ENCODE results near the gene ATL3. TPM values are rescaled to one million over a fixed set of nuclear protein-coding genes. Genes with fewer than 3 reads are reported as not detected.
A peak's percentile ranks its signal among the peaks of the same experiment; 100 is the strongest.

Gene ATL3
- total RNA-seq, 1 donor from 2014 or later: 96.9 TPM

DNA sequence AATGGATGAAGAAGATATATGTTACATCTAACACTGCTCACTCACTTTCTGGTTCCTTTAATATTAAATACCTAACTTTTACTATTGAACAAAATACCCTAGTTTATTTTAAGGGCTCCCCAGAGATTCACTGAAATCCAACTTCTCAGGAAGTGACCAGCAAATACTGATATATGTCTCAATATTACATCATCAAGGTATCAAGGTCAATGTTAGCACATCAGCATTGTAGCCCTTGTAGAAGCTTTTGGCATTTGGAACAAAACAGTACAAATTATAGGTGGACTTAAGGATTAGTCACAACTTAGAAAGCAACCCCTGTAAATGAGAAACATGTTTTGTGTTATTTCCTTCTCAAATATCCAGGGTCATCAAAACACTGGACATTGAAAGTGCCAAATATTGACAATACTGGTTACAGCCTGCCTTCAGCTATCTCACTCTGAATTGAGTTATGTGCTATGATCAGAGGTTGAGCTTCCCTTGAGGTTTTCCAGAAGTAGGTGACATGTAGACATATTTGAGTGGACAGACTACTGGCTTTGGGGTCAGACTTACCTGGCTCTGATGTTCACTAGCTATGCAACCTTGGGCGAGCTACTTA, 1.9 kb upstream of the ATL3 start:
- peaks cover 2% of the 10 kb centered on the region for H3K36me3 Mint-ChIP-seq (ENCODE audit: unreplicated experiment)
- no peak for DNase-seq (ENCODE audit: extremely low spot score, unreplicated experiment)
- peak overlapping the region; percentile 36 for H3K4me3 Mint-ChIP-seq (ENCODE audit: unreplicated experiment)
- no peaks in the 10 kb centered on the region for H3K9me3 Mint-ChIP-seq (ENCODE audit: unreplicated experiment)
- TF ChIP-seq, protein P1, sequence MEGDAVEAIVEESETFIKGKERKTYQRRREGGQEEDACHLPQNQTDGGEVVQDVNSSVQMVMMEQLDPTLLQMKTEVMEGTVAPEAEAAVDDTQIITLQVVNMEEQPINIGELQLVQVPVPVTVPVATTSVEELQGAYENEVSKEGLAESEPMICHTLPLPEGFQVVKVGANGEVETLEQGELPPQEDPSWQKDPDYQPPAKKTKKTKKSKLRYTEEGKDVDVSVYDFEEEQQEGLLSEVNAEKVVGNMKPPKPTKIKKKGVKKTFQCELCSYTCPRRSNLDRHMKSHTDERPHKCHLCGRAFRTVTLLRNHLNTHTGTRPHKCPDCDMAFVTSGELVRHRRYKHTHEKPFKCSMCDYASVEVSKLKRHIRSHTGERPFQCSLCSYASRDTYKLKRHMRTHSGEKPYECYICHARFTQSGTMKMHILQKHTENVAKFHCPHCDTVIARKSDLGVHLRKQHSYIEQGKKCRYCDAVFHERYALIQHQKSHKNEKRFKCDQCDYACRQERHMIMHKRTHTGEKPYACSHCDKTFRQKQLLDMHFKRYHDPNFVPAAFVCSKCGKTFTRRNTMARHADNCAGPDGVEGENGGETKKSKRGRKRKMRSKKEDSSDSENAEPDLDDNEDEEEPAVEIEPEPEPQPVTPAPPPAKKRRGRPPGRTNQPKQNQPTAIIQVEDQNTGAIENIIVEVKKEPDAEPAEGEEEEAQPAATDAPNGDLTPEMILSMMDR (IDR thresholded peaks at IDR 0.05): no peak
- peaks cover 27% of the 10 kb centered on the region for H3K4me1 Mint-ChIP-seq (ENCODE audit: unreplicated experiment)
- no peaks in the 10 kb centered on the region for H3K27me3 Mint-ChIP-seq (ENCODE audit: unreplicated experiment)
- peak overlapping the region; percentile 53 for H3K27ac Mint-ChIP-seq (ENCODE audit: unreplicated experiment)

DNA sequence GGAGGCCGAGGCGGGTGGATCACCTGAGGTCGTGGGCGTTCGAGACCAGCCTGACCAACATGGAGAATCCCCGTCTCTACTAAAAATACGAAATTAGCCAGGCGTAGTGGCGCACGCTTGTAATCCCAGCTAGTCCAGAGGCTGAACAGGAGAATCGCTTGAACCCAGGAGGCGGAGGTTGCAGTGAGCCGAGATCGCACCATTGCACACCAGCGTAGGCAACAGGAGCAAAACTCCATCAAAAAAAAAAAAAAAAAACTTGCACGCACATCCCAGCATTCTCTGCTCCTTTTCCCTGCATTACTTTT, 934 bp upstream of the ATL3 start:
- DNase-seq (ENCODE audit: extremely low spot score, unreplicated experiment): no peak
- no peaks in the 10 kb centered on the region for H3K9me3 Mint-ChIP-seq (ENCODE audit: unreplicated experiment)
- no peak overlapping the region for H3K27ac Mint-ChIP-seq (ENCODE audit: unreplicated experiment)
- TF ChIP-seq, protein P1 (IDR thresholded peaks at IDR 0.05): no peak
- no peak overlapping the region for H3K4me3 Mint-ChIP-seq (ENCODE audit: unreplicated experiment)
- no peaks in the 10 kb centered on the region for H3K27me3 Mint-ChIP-seq (ENCODE audit: unreplicated experiment)
- H3K4me1 Mint-ChIP-seq (ENCODE audit: unreplicated experiment): peaks cover 34% of the 10 kb centered on the region
- H3K36me3 Mint-ChIP-seq (ENCODE audit: unreplicated experiment): peaks cover 2% of the 10 kb centered on the region

DNA sequence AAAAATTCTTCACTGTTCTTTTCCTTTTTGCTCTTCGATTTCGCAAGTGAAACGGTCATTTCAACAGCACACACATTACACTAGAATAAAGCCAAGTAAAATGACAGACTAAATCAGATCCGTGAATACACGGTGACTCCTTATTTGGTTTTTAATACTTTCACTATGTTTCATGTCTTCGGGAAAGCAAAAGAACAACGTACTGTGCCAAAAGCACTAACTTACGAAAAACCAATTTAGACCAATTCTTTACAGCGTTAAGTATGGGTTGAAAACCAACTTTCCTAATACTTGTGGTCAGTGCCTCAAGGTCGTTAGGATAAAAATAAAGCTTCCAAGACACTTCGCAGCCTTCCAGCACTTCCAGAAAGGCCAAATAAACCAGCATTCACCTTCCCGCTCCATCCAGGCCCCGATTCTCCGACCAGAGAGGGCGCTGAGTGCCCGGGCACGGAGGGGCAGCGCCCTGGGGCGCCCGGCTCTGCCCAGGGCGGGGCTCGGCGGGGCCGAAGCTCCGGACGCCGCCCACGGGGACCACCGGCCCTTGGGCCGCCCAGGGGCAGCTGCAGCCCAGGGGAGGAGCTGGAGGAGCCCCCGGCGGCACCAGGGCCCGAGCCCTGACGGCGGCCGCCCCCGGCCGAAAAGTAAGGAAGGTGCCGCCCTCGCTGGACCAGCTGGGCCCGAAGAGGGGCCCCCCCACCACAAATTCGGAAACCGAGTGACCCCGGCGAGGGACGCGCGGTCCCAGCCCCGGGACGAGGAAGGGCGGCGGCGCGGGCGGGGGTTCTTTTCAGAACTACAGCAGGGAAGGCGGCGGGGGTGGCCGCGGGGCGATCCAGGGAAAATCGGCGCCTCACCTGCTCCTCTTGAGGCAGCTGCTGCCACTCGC, 499 bp downstream of the ATL3 start:
- peak overlapping the region; percentile 79 for H3K4me3 Mint-ChIP-seq (ENCODE audit: unreplicated experiment)
- peaks cover 43% of the 10 kb centered on the region for H3K4me1 Mint-ChIP-seq (ENCODE audit: unreplicated experiment)
- TF ChIP-seq, protein P1 (IDR thresholded peaks at IDR 0.05): peak; percentile 62
- H3K9me3 Mint-ChIP-seq (ENCODE audit: unreplicated experiment): no peaks in the 10 kb centered on the region
- H3K36me3 Mint-ChIP-seq (ENCODE audit: unreplicated experiment): peaks cover 2% of the 10 kb centered on the region
- no peaks in the 10 kb centered on the region for H3K27me3 Mint-ChIP-seq (ENCODE audit: unreplicated experiment)
- DNase-seq (ENCODE audit: extremely low spot score, unreplicated experiment): peak; percentile 89
- peak overlapping the region; percentile 93 for H3K27ac Mint-ChIP-seq (ENCODE audit: unreplicated experiment)

DNA sequence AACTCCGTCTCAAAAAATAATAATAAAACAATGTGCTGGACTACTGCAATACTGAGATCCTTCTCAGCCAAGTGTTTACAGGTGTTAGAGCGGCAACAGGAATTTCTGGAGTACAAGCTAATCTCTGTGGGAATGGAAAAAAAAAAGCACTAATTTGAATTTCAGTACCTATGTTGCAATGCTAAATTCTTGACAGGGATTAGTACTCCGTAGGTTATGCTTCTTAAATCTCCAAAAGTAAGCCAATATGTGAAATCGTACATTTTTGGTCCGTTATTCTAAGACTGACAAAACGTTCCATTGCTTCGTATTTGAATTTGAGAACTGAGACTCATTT, 1.1 kb downstream of the ATL3 start:
- Mint-ChIP-seq H3K9me3 (ENCODE audit: unreplicated experiment) (no peaks in the 10 kb centered on the region), H3K27ac (ENCODE audit: unreplicated experiment) (peak overlapping the region; percentile 93), H3K36me3 (ENCODE audit: unreplicated experiment) (peaks cover 2% of the 10 kb centered on the region), H3K4me1 (ENCODE audit: unreplicated experiment) (peaks cover 46% of the 10 kb centered on the region), H3K4me3 (ENCODE audit: unreplicated experiment) (peak overlapping the region; percentile 79), H3K27me3 (ENCODE audit: unreplicated experiment) (no peaks in the 10 kb centered on the region)
- TF ChIP-seq, protein P1 (IDR thresholded peaks at IDR 0.05): no peak
- DNase-seq (ENCODE audit: extremely low spot score, unreplicated experiment): no peak

DNA sequence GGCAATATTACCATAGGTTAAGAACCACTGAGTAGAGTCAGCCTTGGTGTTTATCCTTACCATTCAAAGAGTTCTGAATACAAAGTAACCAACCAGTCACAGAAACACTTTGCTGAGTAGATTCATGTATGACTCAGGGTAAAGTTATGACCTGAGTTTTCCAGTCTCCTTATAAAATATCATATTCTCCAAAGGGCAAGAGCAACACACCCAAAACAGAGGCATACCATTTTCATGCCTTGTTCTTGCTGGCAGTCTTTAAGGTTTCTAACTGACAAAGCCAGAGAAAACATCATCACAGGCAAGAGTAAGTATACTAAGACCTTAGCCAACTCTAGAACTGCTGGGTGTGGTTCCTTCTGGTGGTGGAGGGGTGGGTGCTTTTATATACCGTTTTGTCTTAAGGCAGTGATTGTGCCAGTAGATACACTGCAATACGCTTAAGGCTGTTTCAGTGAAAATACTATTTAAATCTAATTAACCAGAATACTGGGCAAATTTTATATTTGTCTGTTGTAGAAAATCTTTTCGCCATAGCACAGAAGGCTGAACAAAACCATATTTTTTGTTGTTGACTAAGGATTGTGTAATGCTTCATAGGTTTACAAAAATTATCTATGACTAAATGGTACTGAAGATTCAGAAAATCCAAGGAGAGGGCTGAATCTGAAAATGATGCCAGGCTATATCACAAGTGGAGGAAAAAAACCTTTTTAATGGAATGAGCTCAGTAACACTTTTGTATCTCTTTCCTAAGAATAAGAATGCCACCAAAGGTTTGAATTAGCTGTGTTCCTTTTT, 3.0 kb downstream of the ATL3 start:
- peak overlapping the region; percentile 23 for H3K4me3 Mint-ChIP-seq (ENCODE audit: unreplicated experiment)
- H3K27ac Mint-ChIP-seq (ENCODE audit: unreplicated experiment): peak overlapping the region; percentile 93
- TF ChIP-seq, protein P1 (IDR thresholded peaks at IDR 0.05): no peak

More for the DNA sequence above, 3.0 kb downstream of the ATL3 start:
- Mint-ChIP-seq H3K27me3 (ENCODE audit: unreplicated experiment) (no peaks in the 10 kb centered on the region), H3K9me3 (ENCODE audit: unreplicated experiment) (no peaks in the 10 kb centered on the region), H3K36me3 (ENCODE audit: unreplicated experiment) (peaks cover 2% of the 10 kb centered on the region), H3K4me1 (ENCODE audit: unreplicated experiment) (peaks cover 56% of the 10 kb centered on the region)
- peak; percentile 21 for DNase-seq (ENCODE audit: extremely low spot score, unreplicated experiment)

All from osteocyte (in vitro differentiated cells).